ENCODE data around the gene ASAP2. TPM values are rescaled to one million over a fixed set of nuclear protein-coding genes. Genes with fewer than 3 reads are reported as not detected.

The ASAP2 gene
- total RNA-seq, 1 experiment from 2014 or later, result 25.2 TPM

DNA sequence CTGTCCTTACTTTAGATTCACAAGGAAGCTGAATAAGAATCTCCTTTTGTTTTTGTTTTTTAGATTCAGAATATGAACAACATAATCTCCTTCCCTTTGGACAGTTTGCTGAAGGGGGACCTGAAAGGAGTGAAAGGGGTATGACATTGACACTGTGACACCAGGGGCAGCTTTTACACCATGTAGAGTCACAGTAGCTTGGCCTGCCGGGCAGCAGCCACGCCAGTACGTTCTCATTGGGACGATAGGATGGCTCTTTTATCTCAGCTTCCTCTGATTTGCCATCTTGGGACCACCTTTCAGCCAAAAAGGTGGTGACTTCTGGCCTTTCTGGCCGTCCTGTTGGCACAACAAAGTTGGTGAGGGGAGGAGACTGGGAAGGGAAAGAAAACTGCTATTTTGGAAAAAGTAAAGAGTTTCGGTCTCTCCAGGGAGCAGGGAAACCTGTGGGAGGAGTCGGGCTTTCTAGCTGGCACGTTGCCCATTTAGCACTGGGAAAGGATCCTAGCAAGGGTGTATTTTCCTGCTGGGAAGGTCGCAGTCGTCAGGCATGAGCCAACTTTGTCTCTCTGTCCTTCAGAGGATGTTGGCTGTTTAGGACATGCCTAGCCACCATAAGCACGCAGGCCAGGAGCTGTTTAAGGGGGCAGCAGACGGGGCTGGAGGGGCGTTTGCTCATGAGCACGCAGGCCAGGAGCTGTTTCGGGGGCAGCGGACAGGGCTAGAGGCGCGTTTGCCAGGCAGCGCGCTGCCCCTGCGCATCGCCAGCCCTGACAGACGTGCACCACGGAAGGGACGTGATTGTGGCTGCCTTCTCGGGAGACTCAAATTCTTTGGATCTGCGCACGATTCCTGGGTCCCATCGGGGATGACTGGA lies 112.1 kb downstream of the ASAP2 start:
- Histone ChIP-seq H3K79me2 (ENCODE audit: low read length) (peaks cover 44% of the 10 kb centered on the region), H3K9me3 (ENCODE audit: low read length) (no peaks in the 10 kb centered on the region), H3F3A (ENCODE audit: low read length, unreplicated experiment) (no peaks in the 10 kb centered on the region), H3K4me1 (ENCODE audit: insufficient read depth, low read length) (peaks cover 12% of the 10 kb centered on the region), H3K9me2 (replicated peaks; ENCODE audit: low read length) (no peaks in the 10 kb centered on the region), H3K27me3 (ENCODE audit: low read length) (no peaks in the 10 kb centered on the region), H2AFZ (ENCODE audit: low read length) (no peak overlapping the region), H3K9ac (ENCODE audit: low read length) (no peak overlapping the region), H3K4me3 (ENCODE audit: low read length) (no peak overlapping the region), H3K27ac (ENCODE audit: low read length) (no peak overlapping the region), H4K20me1 (ENCODE audit: low read length) (no peaks in the 10 kb centered on the region), H3K4me2 (ENCODE audit: low read length) (no peak overlapping the region), H3K36me3 (ENCODE audit: low read depth, low read length) (peaks cover 36% of the 10 kb centered on the region)
- BruUV-seq (replicated peaks), result no TSS peak
- intact Hi-C loops (cut with micrococcal nuclease), result no loop called here
- ChIA-PET POLR2A (ENCODE audit: unreplicated experiment) (no interaction called here), CTCF (no interaction called here)
- DNase-seq (no peak), ATAC-seq (no peak)
- TF ChIP-seq EZH2 (IDR thresholded peaks at IDR 0.05; ENCODE audit: low read length, unreplicated experiment) (no peak), EZH2phosphoT487 (IDR thresholded peaks at IDR 0.05; ENCODE audit: borderline replicate concordance, low read length) (no peak)
- TF ChIP-seq, protein P1, sequence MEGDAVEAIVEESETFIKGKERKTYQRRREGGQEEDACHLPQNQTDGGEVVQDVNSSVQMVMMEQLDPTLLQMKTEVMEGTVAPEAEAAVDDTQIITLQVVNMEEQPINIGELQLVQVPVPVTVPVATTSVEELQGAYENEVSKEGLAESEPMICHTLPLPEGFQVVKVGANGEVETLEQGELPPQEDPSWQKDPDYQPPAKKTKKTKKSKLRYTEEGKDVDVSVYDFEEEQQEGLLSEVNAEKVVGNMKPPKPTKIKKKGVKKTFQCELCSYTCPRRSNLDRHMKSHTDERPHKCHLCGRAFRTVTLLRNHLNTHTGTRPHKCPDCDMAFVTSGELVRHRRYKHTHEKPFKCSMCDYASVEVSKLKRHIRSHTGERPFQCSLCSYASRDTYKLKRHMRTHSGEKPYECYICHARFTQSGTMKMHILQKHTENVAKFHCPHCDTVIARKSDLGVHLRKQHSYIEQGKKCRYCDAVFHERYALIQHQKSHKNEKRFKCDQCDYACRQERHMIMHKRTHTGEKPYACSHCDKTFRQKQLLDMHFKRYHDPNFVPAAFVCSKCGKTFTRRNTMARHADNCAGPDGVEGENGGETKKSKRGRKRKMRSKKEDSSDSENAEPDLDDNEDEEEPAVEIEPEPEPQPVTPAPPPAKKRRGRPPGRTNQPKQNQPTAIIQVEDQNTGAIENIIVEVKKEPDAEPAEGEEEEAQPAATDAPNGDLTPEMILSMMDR (conservative IDR thresholded peaks at IDR 0.05; ENCODE audit: low read depth, low read length), result no peak

DNA sequence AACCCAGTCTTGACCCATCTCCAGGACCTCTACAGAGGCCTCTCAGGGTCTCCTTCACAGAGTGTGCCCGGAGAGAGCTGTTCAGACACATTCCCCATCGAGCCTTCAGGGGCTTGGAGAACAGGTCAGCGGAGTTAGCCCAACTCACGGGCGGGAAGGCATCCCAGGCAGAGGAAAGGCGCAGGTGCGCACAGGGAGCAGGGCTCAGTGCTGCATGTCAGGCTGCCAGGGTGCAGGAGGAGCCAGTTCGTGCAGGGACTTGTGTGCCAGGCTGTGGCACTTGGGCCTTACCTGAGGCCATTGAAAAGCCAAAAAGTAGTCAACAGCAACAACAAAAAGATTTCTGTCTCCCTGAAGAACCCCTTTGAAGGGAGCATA lies 112.7 kb downstream of the ASAP2 start:
- H3K27ac ChIP-seq (ENCODE audit: low read length), result no peak overlapping the region
- CTCF ChIA-PET, result no interaction called here
- no TSS peak for BruUV-seq (replicated peaks)

More for the DNA sequence above, 112.7 kb downstream of the ASAP2 start:
- no peaks in the 10 kb centered on the region for H3K9me3 ChIP-seq (ENCODE audit: low read length)
- H3K4me2 ChIP-seq (ENCODE audit: low read length), result no peak overlapping the region
- POLR2A ChIA-PET (ENCODE audit: unreplicated experiment), result no interaction called here
- intact Hi-C loops (cut with micrococcal nuclease), result no loop called here
- H3K27me3 ChIP-seq (ENCODE audit: low read length), result no peaks in the 10 kb centered on the region
- H3K9ac ChIP-seq (ENCODE audit: low read length), result no peak overlapping the region
- TF ChIP-seq EZH2phosphoT487 (IDR thresholded peaks at IDR 0.05; ENCODE audit: borderline replicate concordance, low read length) (no peak), EZH2 (IDR thresholded peaks at IDR 0.05; ENCODE audit: low read length, unreplicated experiment) (no peak)
- TF ChIP-seq, protein P1 (conservative IDR thresholded peaks at IDR 0.05; ENCODE audit: low read depth, low read length), result no peak
- H3K4me3 ChIP-seq (ENCODE audit: low read length), result no peak overlapping the region
- H3K4me1 ChIP-seq (ENCODE audit: insufficient read depth, low read length), result peaks cover 12% of the 10 kb centered on the region
- no peaks in the 10 kb centered on the region for H3F3A ChIP-seq (ENCODE audit: low read length, unreplicated experiment)
- H3K36me3 ChIP-seq (ENCODE audit: low read depth, low read length), result peaks cover 42% of the 10 kb centered on the region
- no peaks in the 10 kb centered on the region for H4K20me1 ChIP-seq (ENCODE audit: low read length)
- H2AFZ ChIP-seq (ENCODE audit: low read length), result no peak overlapping the region
- no peak for ATAC-seq
- H3K9me2 ChIP-seq (replicated peaks; ENCODE audit: low read length), result no peaks in the 10 kb centered on the region
- H3K79me2 ChIP-seq (ENCODE audit: low read length), result peaks cover 37% of the 10 kb centered on the region
- no peak for DNase-seq
